ENCODE measurements around the gene RPL27A.

Gene RPL27A

GRCh38 chr11:8732324-8732670 is 49.7 kb downstream of the RPL27A start:
- no peaks in the 10 kb centered on the region for H3K36me3 ChIP-seq (ENCODE audit: control insufficient read depth in 2 of 2, insufficient read depth in 1 of 2, low read length in 2 of 2)
- ChIA-PET CTCF (no interaction called here), POLR2A (no interaction called here)
- no peak overlapping the region for H3K4me3 ChIP-seq (ENCODE audit: low read depth, low read length)
- H3K4me1 ChIP-seq (ENCODE audit: control insufficient read depth, insufficient read depth, low read length), result peaks cover 9% of the 10 kb centered on the region
- no peak overlapping the region for H3K27ac ChIP-seq (ENCODE audit: extremely low read depth, low read depth, low read length)
- TF ChIP-seq ZNF138 (tag by site-specific recombination; IDR thresholded peaks at IDR 0.05; ENCODE audit: borderline replicate concordance) (no peak), GLIS1 (tag by site-specific recombination; IDR thresholded peaks at IDR 0.05) (no peak), ZNF148 (tag by site-specific recombination; IDR thresholded peaks at IDR 0.05; ENCODE audit: borderline replicate concordance) (no peak), ZNF558 (tag by site-specific recombination; IDR thresholded peaks at IDR 0.05) (no peak), HOXA7 (CRISPR knock-in tag; IDR thresholded peaks at IDR 0.05; ENCODE audit: borderline replicate concordance) (no peak), ZNF18 (tag by site-specific recombination; IDR thresholded peaks at IDR 0.05) (no peak), ZNF639 (tag by site-specific recombination; IDR thresholded peaks at IDR 0.05) (no peak), ZNF311 (tag by site-specific recombination; IDR thresholded peaks at IDR 0.05; ENCODE audit: borderline replicate concordance) (no peak), TCF7L2 (IDR thresholded peaks at IDR 0.05; ENCODE audit: borderline replicate concordance, low read depth, low read length) (no peak), ZNF10 (tag by site-specific recombination; IDR thresholded peaks at IDR 0.05) (no peak), SP7 (tag by site-specific recombination; IDR thresholded peaks at IDR 0.05) (no peak), ZNF629 (tag by site-specific recombination; IDR thresholded peaks at IDR 0.05) (no peak), ZNF274 (IDR thresholded peaks at IDR 0.05; ENCODE audit: low read length) (no peak), ZNF274 (tag by site-specific recombination; IDR thresholded peaks at IDR 0.05; ENCODE audit: borderline replicate concordance) (no peak), ZNF426 (tag by site-specific recombination; IDR thresholded peaks at IDR 0.05) (no peak), ZNF24 (tag by site-specific recombination; IDR thresholded peaks at IDR 0.05) (no peak), ZNF658 (tag by site-specific recombination; IDR thresholded peaks at IDR 0.05) (no peak)
- H3K9me3 ChIP-seq (ENCODE audit: control insufficient read depth, insufficient read depth, low read depth, low read length), result no peaks in the 10 kb centered on the region

- POLR2A ChIA-PET, result no interaction called here
- no peak overlapping the region for H3K27ac ChIP-seq (ENCODE audit: extremely low read depth, low read depth, low read length)
- CTCF ChIA-PET, result no interaction called here
- H3K9me3 ChIP-seq (ENCODE audit: control insufficient read depth, insufficient read depth, low read depth, low read length), result no peaks in the 10 kb centered on the region
- H3K4me1 ChIP-seq (ENCODE audit: control insufficient read depth, insufficient read depth, low read length), result peaks cover 6% of the 10 kb centered on the region
- H3K4me3 ChIP-seq (ENCODE audit: low read depth, low read length), result no peak overlapping the region
- no peaks in the 10 kb centered on the region for H3K36me3 ChIP-seq (ENCODE audit: control insufficient read depth in 2 of 2, insufficient read depth in 1 of 2, low read length in 2 of 2)
- no peak for TF ChIP-seq ZNF518A (tag by site-specific recombination; conservative IDR thresholded peaks at IDR 0.05; ENCODE audit: low read depth)
- TF ChIP-seq GLIS1 (tag by site-specific recombination; IDR thresholded peaks at IDR 0.05), result no peak
- TF ChIP-seq ZBTB48 (tag by site-specific recombination; IDR thresholded peaks at IDR 0.05), result peak; percentile 86
- no peak for TF ChIP-seq ZNF626 (tag by site-specific recombination; IDR thresholded peaks at IDR 0.05)
- TF ChIP-seq ZNF610 (tag by site-specific recombination; IDR thresholded peaks at IDR 0.05; ENCODE audit: borderline replicate concordance), result no peak
- TF ChIP-seq ZNF274 (IDR thresholded peaks at IDR 0.05; ENCODE audit: low read length), result no peak
- TF ChIP-seq ZNF274 (tag by site-specific recombination; IDR thresholded peaks at IDR 0.05; ENCODE audit: borderline replicate concordance), result no peak
- TF ChIP-seq ZNF596 (tag by site-specific recombination; IDR thresholded peaks at IDR 0.05), result no peak
- no peak for TF ChIP-seq ZNF133 (tag by site-specific recombination; IDR thresholded peaks at IDR 0.05)
- TF ChIP-seq ZNF18 (tag by site-specific recombination; IDR thresholded peaks at IDR 0.05), result 0 out of 2 replicates have a peak, but pooled peaks have one; percentile 44
Observed at GRCh38 chr11:8732748-8733241, 50.2 kb downstream of the RPL27A start.
